ENCODE data around the gene DUSP22. TPM values are rescaled to one million over a fixed set of nuclear protein-coding genes. Genes with fewer than 3 reads are reported as not detected.

DUSP22 gene
- total and polyA plus RNA-seq, 2 of the 8 experiments (the other 6 are each of a cell fraction or from before 2014, with no cell fraction given): 15.5 to 32.4 TPM

GRCh38 chr6:330948-331347, 38.7 kb downstream of the DUSP22 start:
- H3K56ac ChIP-seq (replicated peaks; ENCODE audit: insufficient read length, low read depth, low read length): no peak overlapping the region
- no peak overlapping the region for H3K4me3 ChIP-seq (ENCODE audit: extremely low read depth in 1 of 4, insufficient read depth in 2 of 4, low read depth in 3 of 4, low read length in 4 of 4)
- H2BK12ac ChIP-seq (ENCODE audit: low read depth, low read length): no peak overlapping the region
- H4K20me1 ChIP-seq (replicated peaks in 1 of 2; ENCODE audit: control insufficient read depth in 1 of 2, insufficient read depth in 2 of 2, low read length in 2 of 2): no peaks in the 10 kb centered on the region
- no peak overlapping the region for H3K9ac ChIP-seq (replicated peaks in 1 of 4; ENCODE audit: extremely low read depth in 1 of 4, low read depth in 3 of 4, low read length in 3 of 4)
- no peaks in the 10 kb centered on the region for H3K23me2 ChIP-seq (ENCODE audit: low read depth, low read length)
- H2BK5ac ChIP-seq (ENCODE audit: low read depth, low read length): no peak overlapping the region
- 85% methylated on average over 8 of the region's 8 CpGs; no CpG with 5 or more reads in 1 of the 2 experiments for WGBS, 2 experiments (ENCODE audit: extremely low coverage in 1 of 2, insufficient coverage in 1 of 2, insufficient read length in 1 of 2, insufficient replicate concordance in 2 of 2, low coverage in 1 of 2, low lambda C conversion rate in 2 of 2, missing lambda C conversion rate in 1 of 2)
- peaks cover 33 to 82% of the 10 kb centered on the region in 2 experiments for H3K9me3 ChIP-seq (ENCODE audit: insufficient read depth in 2 of 2, low read depth in 1 of 2, low read length in 1 of 2)
- no peak overlapping the region for H2BK20ac ChIP-seq (ENCODE audit: low read length)
- no peak for TF ChIP-seq GABPA (IDR thresholded peaks at IDR 0.05; ENCODE audit: borderline replicate concordance, insufficient read depth, low read length)
- no peaks in the 10 kb centered on the region for H3K4me1 ChIP-seq (replicated peaks in 1 of 4; ENCODE audit: control insufficient read depth in 3 of 4, insufficient read depth in 4 of 4, low read length in 3 of 4)
- H2BK15ac ChIP-seq (ENCODE audit: low read length): no peak overlapping the region
- H2BK120ac ChIP-seq (replicated peaks; ENCODE audit: low read depth, low read length): no peak overlapping the region
- ChIA-PET CTCF (ENCODE audit: partially characterized antibody) (interaction anchor here (0.7 to 2.0 kb wide), 5 partner anchors 9 to 140 kb away, joined by 3 to 6 read pairs (median 3); no protein-coding TSS in a partner anchor), POLR2A (ENCODE audit: partially characterized antibody) (interaction anchor here (1.3 kb wide), 1 partner anchor 11 kb away, joined by 5 read pairs; no protein-coding TSS in a partner anchor)
- DNase-seq (ENCODE audit: low read depth in 1 of 2, low spot score in 2 of 2) (no peak), FAIRE-seq (no peak)
- no peak overlapping the region for H2AFZ ChIP-seq (ENCODE audit: low read length)
- no peaks in the 10 kb centered on the region for H3K79me2 ChIP-seq (ENCODE audit: control insufficient read depth in 1 of 2, insufficient read depth in 2 of 2, low read length in 2 of 2)
- H3K27me3 ChIP-seq (replicated peaks in 1 of 4; ENCODE audit: control insufficient read depth in 3 of 4, extremely low read depth in 1 of 4, insufficient read depth in 3 of 4, low read length in 3 of 4): no peaks in the 10 kb centered on the region
- no peaks in the 10 kb centered on the region for H3K36me3 ChIP-seq (ENCODE audit: control insufficient read depth in 2 of 4, insufficient read depth in 4 of 4, low read length in 3 of 4)
- no peak overlapping the region for H3K4me2 ChIP-seq (ENCODE audit: insufficient read depth in 1 of 2, low read depth in 2 of 2, low read length in 2 of 2)
- no peak overlapping the region for H3K14ac ChIP-seq (ENCODE audit: insufficient read length)
- no peak overlapping the region for H3K4ac ChIP-seq (replicated peaks; ENCODE audit: insufficient read length, low read depth, low read length)
- no peak overlapping the region for H4K5ac ChIP-seq (ENCODE audit: insufficient read length, low read depth, low read length)
- H4K91ac ChIP-seq (replicated peaks; ENCODE audit: insufficient read length, low read length): no peak overlapping the region
- H3K18ac ChIP-seq (ENCODE audit: extremely low read depth, low read length): no peak overlapping the region
- no peak overlapping the region for H3K27ac ChIP-seq (ENCODE audit: low read depth, low read length)
- H3K23ac ChIP-seq (ENCODE audit: insufficient read length): no peak overlapping the region
- H3K79me1 ChIP-seq (ENCODE audit: low read depth, low read length): no peaks in the 10 kb centered on the region
- no peak overlapping the region for H2AK5ac ChIP-seq (ENCODE audit: low read depth, low read length)
- no peak overlapping the region for H4K8ac ChIP-seq (ENCODE audit: extremely low read depth, insufficient read depth, low read length)
